GM12878 (cell line): ENCODE measurements around the gene ANKDD1B.

Source experiments
- EZH2 ChIP-seq: IDR thresholded peaks from 2 replicates; pipeline ENCODE4 v1.6.1; 2012; ENCODE audit warnings: low read depth, mild to moderate bottlenecking, control low read depth, inconsistent platforms, low read length, borderline replicate concordance; ENCODE audit not compliant: control insufficient read depth
- TF ChIP-seq, protein P1 (sequence below), 3 experiments: IDR thresholded peaks in 2 of 3; conservative IDR thresholded peaks in 1 of 3; 2 replicates each; pipeline ENCODE4 v1.5.1; 2011; ENCODE audit warnings: low read depth in 3 of 3, low read length in 3 of 3, mild to moderate bottlenecking in 3 of 3, control low read depth in 2 of 3, moderate library complexity in 2 of 3, inconsistent platforms in 1 of 3, mixed read lengths in 1 of 3; ENCODE audit not compliant: control insufficient read depth in 2 of 3, insufficient read depth in 1 of 3; ENCODE audit errors: extremely low read depth in 1 of 3

DNA sequence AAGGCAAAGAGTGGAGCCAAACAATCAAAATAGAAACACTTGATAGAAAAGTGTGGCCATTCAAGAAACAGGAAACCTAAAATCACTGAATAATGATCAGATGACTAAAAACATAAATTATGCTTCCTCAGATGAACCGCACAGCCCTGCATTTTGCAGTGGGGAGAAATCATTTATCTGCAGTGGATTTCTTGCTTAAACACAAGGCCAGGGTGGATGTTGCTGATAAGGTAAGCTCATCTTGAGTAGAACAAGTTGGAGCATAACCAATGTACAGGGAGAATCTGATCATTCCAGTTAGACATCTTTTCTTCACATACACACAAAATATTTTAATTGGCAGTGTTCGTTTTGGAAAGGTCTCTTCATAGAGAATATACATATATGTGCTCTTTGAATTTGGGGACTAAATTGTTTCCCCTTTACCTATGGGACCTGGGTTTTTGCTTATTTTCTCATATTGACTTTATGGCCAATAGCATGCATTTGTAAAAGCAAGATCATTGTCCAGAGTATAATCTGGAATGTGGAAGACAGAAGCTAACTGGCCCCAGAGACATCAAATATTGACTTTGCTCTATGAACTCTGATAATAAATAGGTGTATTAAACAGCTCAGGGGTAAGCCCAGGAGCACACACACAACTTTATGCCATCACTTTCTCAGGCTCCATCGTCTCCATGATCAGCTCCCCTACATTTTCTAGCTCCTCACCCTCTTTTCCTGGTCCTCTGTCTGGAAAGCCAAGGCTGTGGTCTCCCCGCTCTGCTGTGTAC lies 9.1 kb downstream of the ANKDD1B start:
- TF ChIP-seq EZH2, result no peak
- TF ChIP-seq, protein P1, sequence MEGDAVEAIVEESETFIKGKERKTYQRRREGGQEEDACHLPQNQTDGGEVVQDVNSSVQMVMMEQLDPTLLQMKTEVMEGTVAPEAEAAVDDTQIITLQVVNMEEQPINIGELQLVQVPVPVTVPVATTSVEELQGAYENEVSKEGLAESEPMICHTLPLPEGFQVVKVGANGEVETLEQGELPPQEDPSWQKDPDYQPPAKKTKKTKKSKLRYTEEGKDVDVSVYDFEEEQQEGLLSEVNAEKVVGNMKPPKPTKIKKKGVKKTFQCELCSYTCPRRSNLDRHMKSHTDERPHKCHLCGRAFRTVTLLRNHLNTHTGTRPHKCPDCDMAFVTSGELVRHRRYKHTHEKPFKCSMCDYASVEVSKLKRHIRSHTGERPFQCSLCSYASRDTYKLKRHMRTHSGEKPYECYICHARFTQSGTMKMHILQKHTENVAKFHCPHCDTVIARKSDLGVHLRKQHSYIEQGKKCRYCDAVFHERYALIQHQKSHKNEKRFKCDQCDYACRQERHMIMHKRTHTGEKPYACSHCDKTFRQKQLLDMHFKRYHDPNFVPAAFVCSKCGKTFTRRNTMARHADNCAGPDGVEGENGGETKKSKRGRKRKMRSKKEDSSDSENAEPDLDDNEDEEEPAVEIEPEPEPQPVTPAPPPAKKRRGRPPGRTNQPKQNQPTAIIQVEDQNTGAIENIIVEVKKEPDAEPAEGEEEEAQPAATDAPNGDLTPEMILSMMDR (IDR thresholded peaks at IDR 0.05 in 2 of 3, conservative IDR thresholded peaks at IDR 0.05 in 1 of 3; ENCODE audit: control insufficient read depth in 2 of 3, extremely low read depth in 1 of 3, insufficient read depth in 1 of 3, low read depth in 3 of 3, low read length in 3 of 3), result no peak
